SK-N-SH (cell line): Measurements from ENCODE around the gene SMARCA4. TPM values are rescaled to one million over a fixed set of nuclear protein-coding genes. Genes with fewer than 3 reads are reported as not detected.

Source experiments
- CTCF ChIA-PET: fragments of 300-600, 350-600 bp; formaldehyde crosslinking; extraction: SDS; loops from one replicate; lab custom pipeline; 2021; lab: Yijun Ruan, JAX
- POLR2A ChIA-PET: fragments of 350-600 bp; sonication (Branson Sonifier 250); formaldehyde crosslinking; extraction: SDS; loops from one replicate; lab custom pipeline; 2020; ENCODE audit warnings: antibody characterized with exemption, inconsistent platforms; lab: Yijun Ruan, JAX
- DNase-seq: peaks from one replicate; pipeline ENCODE4 v3.0.0; 2012
- H2AFZ ChIP-seq: fragments of 200-600 bp; sonication (generic); 2 replicates; pipeline ENCODE4 v1.8.1; 2016; ENCODE audit warnings: antibody characterized with exemption, mild to moderate bottlenecking, low read depth
- H3F3A ChIP-seq: fragments of 200-600 bp; sonication (generic); replicated peaks from 2 replicates; pipeline ENCODE3; 2016; ENCODE audit warnings: antibody characterized with exemption, mild to moderate bottlenecking; ENCODE audit not compliant: insufficient read depth
- H3K27ac ChIP-seq, 2 experiments: fragments of 200-500 bp in 1 of 2; fragments of 200-600 bp in 1 of 2; sonication (Bioruptor generic) in 1 of 2; sonication (generic), shearing (Covaris generic) in 1 of 2; 2 replicates each; pipeline versions ENCODE4 v1.5.1 to v1.6.1; 2014 to 2016; ENCODE audit warnings: low read depth in 2 of 2, inconsistent platforms in 1 of 2, low read length in 1 of 2, mild to moderate bottlenecking in 1 of 2, mixed read lengths in 1 of 2
- H3K27me3 ChIP-seq: fragments of 200-600 bp; sonication (generic), shearing (Covaris generic); 2 replicates; pipeline ENCODE4 v1.6.1; 2016; ENCODE audit warnings: mixed run types; ENCODE audit not compliant: insufficient read depth
- H3K36me3 ChIP-seq, 2 experiments: fragments of 200-500 bp in 1 of 2; fragments of 200-600 bp in 1 of 2; sonication (Bioruptor generic) in 1 of 2; sonication (generic) in 1 of 2; replicated peaks in 1 of 2; 2 replicates each; pipeline versions ENCODE3 to v1.5.1; 2014 to 2016; ENCODE audit warnings: low read length in 1 of 2, mild to moderate bottlenecking in 1 of 2; ENCODE audit not compliant: insufficient read depth in 2 of 2, control insufficient read depth in 1 of 2
- H3K4me1 ChIP-seq, 2 experiments: fragments of 200-500 bp in 1 of 2; fragments of 200-600 bp in 1 of 2; sonication (Bioruptor generic) in 1 of 2; sonication (generic), shearing (Covaris generic) in 1 of 2; 2 replicates each; pipeline versions ENCODE4 v1.5.1 to v1.6.1; 2014 to 2016; ENCODE audit warnings: low read depth in 1 of 2, low read length in 1 of 2, mixed run types in 1 of 2; ENCODE audit not compliant: insufficient read depth in 2 of 2, control insufficient read depth in 1 of 2
- H3K4me2 ChIP-seq: fragments of 200-600 bp; sonication (generic), shearing (Covaris generic); 2 replicates; pipeline ENCODE4 v1.6.1; 2017; ENCODE audit warnings: mixed run types
- H3K4me3 ChIP-seq, 2 experiments: fragments of 200-500 bp in 1 of 2; fragments of 200-600 bp in 1 of 2; sonication (Bioruptor generic) in 1 of 2; sonication (generic), shearing (Covaris generic) in 1 of 2; 2 replicates each; pipeline versions ENCODE4 v1.5.1 to v1.8.1; 2014 to 2016; ENCODE audit warnings: low read depth in 2 of 2, inconsistent platforms in 1 of 2, low read length in 1 of 2, mild to moderate bottlenecking in 1 of 2, mixed read lengths in 1 of 2, moderate library complexity in 1 of 2
- H3K79me2 ChIP-seq: fragments of 200-600 bp; sonication (generic); 2 replicates; pipeline ENCODE4 v1.8.1; 2017; ENCODE audit warnings: mild to moderate bottlenecking; ENCODE audit not compliant: insufficient read depth
- H3K9ac ChIP-seq: fragments of 200-600 bp; sonication (generic); 2 replicates; pipeline ENCODE4 v1.6.1; 2017; ENCODE audit warnings: mixed run types
- H3K9me2 ChIP-seq: fragments of 200-600 bp; sonication (generic); 2 replicates; pipeline ENCODE4 v1.6.1; 2017; ENCODE audit warnings: mixed run types
- H3K9me3 ChIP-seq: fragments of 200-600 bp; sonication (generic); 2 replicates; pipeline ENCODE4 v1.6.1; 2017; ENCODE audit warnings: mixed run types, mild to moderate bottlenecking, moderate library complexity
- H4K20me1 ChIP-seq: fragments of 200-600 bp; sonication (generic); 2 replicates; pipeline ENCODE4 v1.6.1; 2017; ENCODE audit warnings: mild to moderate bottlenecking, mixed run types; ENCODE audit not compliant: insufficient read depth
- CTCF ChIP-seq: fragments of 200-600 bp; sonication (generic); IDR thresholded peaks from 2 replicates; pipeline ENCODE4 v1.6.1; 2017; ENCODE audit warnings: antibody characterized with exemption, mild to moderate bottlenecking, moderate library complexity
- ELF1 ChIP-seq: IDR thresholded peaks from 2 replicates; pipeline ENCODE4 v1.4.0; 2012
- EP300 ChIP-seq, 2 experiments: IDR thresholded peaks; 2 replicates each; pipeline versions ENCODE4 v1.4.0 to v1.6.1; 2012; ENCODE audit warnings: borderline replicate concordance in 1 of 2, low read depth in 1 of 2, low read length in 1 of 2
- FOXJ3 ChIP-seq: sonication (generic); formaldehyde crosslinking; IDR thresholded peaks from 2 replicates; pipeline ENCODE4 v1.5.1; 2020; ENCODE audit warnings: mild to moderate bottlenecking, missing genetic modification reagents
- GATA2 ChIP-seq: sonication (generic); formaldehyde crosslinking; IDR thresholded peaks from 2 replicates; pipeline ENCODE4 v1.5.0; 2020; ENCODE audit warnings: mild to moderate bottlenecking, missing genetic modification reagents
- IRF3 ChIP-seq: fragments of 150-350 bp; IDR thresholded peaks from 2 replicates; pipeline ENCODE4 v1.6.1; 2016; ENCODE audit warnings: mild to moderate bottlenecking, low read depth, low read length
- JUND ChIP-seq: IDR thresholded peaks from 2 replicates; pipeline ENCODE4 v1.4.0; 2012
- MEF2A ChIP-seq: IDR thresholded peaks from 2 replicates; pipeline ENCODE4 v1.4.0; 2012; ENCODE audit warnings: low read depth, borderline replicate concordance
- MXI1 ChIP-seq: IDR thresholded peaks from 2 replicates; pipeline ENCODE4 v1.6.1; 2012; ENCODE audit warnings: mild to moderate bottlenecking, low read depth, low read length, improper control_type of control experiment
- POLR2AphosphoS5 ChIP-seq: IDR thresholded peaks from 2 replicates; pipeline ENCODE4 v1.6.1; 2012; ENCODE audit warnings: low read depth, low read length
- RAD21 ChIP-seq: IDR thresholded peaks from 2 replicates; pipeline ENCODE4 v1.6.1; 2012; ENCODE audit warnings: mild to moderate bottlenecking, low read length
- REST ChIP-seq: IDR thresholded peaks from 2 replicates; pipeline ENCODE4 v1.6.1; 2012; ENCODE audit warnings: mild to moderate bottlenecking, low read depth, low read length, moderate library complexity
- TCF12 ChIP-seq: IDR thresholded peaks from 2 replicates; pipeline ENCODE4 v1.4.0; 2012
- USF1 ChIP-seq: IDR thresholded peaks from 2 replicates; pipeline ENCODE4 v1.4.0; 2012; ENCODE audit warnings: low read depth, borderline replicate concordance
- WGBS: methylation state at CpG from one replicate; pipeline ENCODE4 v1.1.6; 2017; ENCODE audit warnings: low lambda C conversion rate; 5-methylcytosine and 5-hydroxymethylcytosine counted together
- polyA plus RNA-seq, 3 experiments: library from polyadenylated mRNA; depleted of rRNA; stranded (reverse); fragments of >200 nt; gene quantifications; 2 replicates each; pipeline ENCODE4 v1.2.3, GENCODE V29; 2012

Gene SMARCA4
- polyA plus RNA-seq, 1 of the 3 experiments (the other 2 are of a cell fraction): 90.7 TPM

- H2AFZ ChIP-seq: no peak overlapping the region
Measured at GRCh38 chr19:11041194-11041593, 80.4 kb downstream of the SMARCA4 start.

More at GRCh38 chr19:11041194-11041593, 80.4 kb downstream of the SMARCA4 start:
- Histone ChIP-seq H3K4me1 (no peaks in the 10 kb centered on the region), H3K4me2 (no peak overlapping the region), H3K79me2 (peaks cover 17% of the 10 kb centered on the region), H3K27me3 (no peaks in the 10 kb centered on the region), H3K9ac (no peak overlapping the region), H4K20me1 (no peaks in the 10 kb centered on the region; the same call in 1 of the 2 replicates), H3K27ac (no peak overlapping the region; a peak in 1 of 4 replicates), H3K4me3 (no peak overlapping the region), H3K9me3 (no peaks in the 10 kb centered on the region), H3K36me3 (peaks cover 40 to 49% of the 10 kb centered on the region in 2 experiments), H3F3A (no peaks in the 10 kb centered on the region), H3K9me2 (no peaks in the 10 kb centered on the region)
- ChIA-PET CTCF (interaction anchor here (0.7 to 1.3 kb wide), 2 partner anchors 85 to 104 kb away, joined by 3 to 7 read pairs; no protein-coding TSS in a partner anchor), POLR2A (interaction anchor here (0.6 kb wide), 1 partner anchor 173 kb away, joined by 6 read pairs; no protein-coding TSS in a partner anchor)
- no peak for TF ChIP-seq GATA2 (CRISPR knock-in tag)
- no peak for TF ChIP-seq MXI1
- no peak for TF ChIP-seq USF1
- no peak for TF ChIP-seq POLR2AphosphoS5
- no peak for TF ChIP-seq IRF3
- no peak for TF ChIP-seq FOXJ3 (CRISPR knock-in tag)
- no peak for TF ChIP-seq ELF1
- TF ChIP-seq RAD21: no peak
- TF ChIP-seq CTCF: no peak
- TF ChIP-seq MEF2A: no peak
- no peak for TF ChIP-seq EP300 (IDR thresholded peaks at IDR 0.05; ENCODE audit: borderline replicate concordance in 1 of 2, low read depth in 1 of 2, low read length in 1 of 2)
- TF ChIP-seq TCF12: no peak
- no peak for TF ChIP-seq REST
- no peak for TF ChIP-seq JUND
- 98% methylated on average over 33 of the region's 33 CpGs for WGBS
- no peak for DNase-seq
